K562 (cell line): ENCODE measurements around the gene IFI16. TPM values are rescaled to one million over a fixed set of nuclear protein-coding genes. Genes with fewer than 3 reads are reported as not detected.

Experiments
- ATAC-seq: fragments of 200-7000 bp; cut with Tn5 transposase; 3 replicates; pipeline ENCODE4 v1.9.1; 2020; ENCODE audit warnings: moderate library complexity
- BruUV-seq: library from RNA; stranded (reverse); fragments of 400-500 nt; replicated peaks from 2 replicates; lab custom pipeline; 2021; lab: Mats Ljungman, UMichigan
- CTCF ChIA-PET: fragments of 300-600 bp; formaldehyde crosslinking; extraction: SDS; loops from one replicate; lab custom pipeline; 2021; ENCODE audit warnings: low intra/inter-chr PET ratio; lab: Yijun Ruan, JAX
- POLR2A ChIA-PET: fragments of 300-600, 350-650 bp; sonication (Branson Sonifier 250); formaldehyde crosslinking; extraction: SDS; loops from one replicate; lab custom pipeline; 2021; ENCODE audit warnings: antibody characterized with exemption, inconsistent platforms; lab: Yijun Ruan, JAX
- DNase-seq, 4 experiments: peaks; one replicate each; pipeline versions ENCODE4 v3.0.0 to v3.0.0-alpha.2; 2011 to 2018; ENCODE audit warnings: low spot score in 3 of 4, mixed read lengths in 3 of 4; ENCODE audit errors: extremely low read depth in 1 of 4
- FAIRE-seq: peaks from 2 replicates; lab custom pipeline; 2011; peaks lifted over from hg19 to GRCh38; lab: Jason Lieb, UNC
- H2AFZ ChIP-seq: 2 replicates; pipeline ENCODE4 v1.6.0; 2011; ENCODE audit warnings: low read depth, low read length, control low read depth, inconsistent platforms
- H3K27ac ChIP-seq: fragments of 200-600 bp; 3 replicates; pipeline ENCODE4 v1.8.0; 2011; ENCODE audit warnings: low read depth, mild to moderate bottlenecking, control low read depth, inconsistent platforms, low read length, moderate library complexity, mixed read lengths; ENCODE audit errors: extremely low read depth
- H3K27me3 ChIP-seq, 2 experiments: fragments of 300-600 bp in 1 of 2; 2 replicates in 1 of 2; 3 replicates in 1 of 2; pipeline versions ENCODE4 v1.6.0 to v1.8.0; 2011; ENCODE audit warnings: inconsistent platforms in 2 of 2, low read length in 2 of 2, mild to moderate bottlenecking in 1 of 2, mixed read lengths in 1 of 2, moderate library complexity in 1 of 2; ENCODE audit not compliant: control insufficient read depth in 2 of 2, insufficient read depth in 2 of 2
- H3K36me3 ChIP-seq: fragments of 300-600 bp; 3 replicates; pipeline ENCODE4 v1.8.0; 2011; ENCODE audit warnings: mild to moderate bottlenecking, low read length, inconsistent platforms; ENCODE audit not compliant: control insufficient read depth, insufficient read depth
- H3K4me1 ChIP-seq, 2 experiments: fragments of 200-600 bp in 1 of 2; replicated peaks in 1 of 2; 2 replicates in 1 of 2; 3 replicates in 1 of 2; pipeline versions ENCODE4 v1.5.1 to v1.8.0; 2011; ENCODE audit warnings: inconsistent platforms in 2 of 2, low read length in 2 of 2, mild to moderate bottlenecking in 1 of 2, mixed read lengths in 1 of 2, moderate library complexity in 1 of 2; ENCODE audit not compliant: control insufficient read depth in 2 of 2, insufficient read depth in 2 of 2
- H3K4me2 ChIP-seq: 2 replicates; pipeline ENCODE4 v1.6.1; 2011; ENCODE audit warnings: low read length, control low read depth, inconsistent platforms, mixed read lengths; ENCODE audit not compliant: insufficient read depth
- H3K4me3 ChIP-seq: fragments of 200-600 bp; sonication (generic), shearing (Covaris generic); 2 replicates; pipeline ENCODE4 v1.5.1; 2016; ENCODE audit warnings: control low read depth, inconsistent platforms
- H3K79me2 ChIP-seq: fragments of 200-600 bp; 3 replicates; pipeline ENCODE4 v1.8.0; 2011; ENCODE audit warnings: low read length, inconsistent platforms; ENCODE audit not compliant: control insufficient read depth, insufficient read depth
- H3K9ac ChIP-seq, 2 experiments: 2 replicates each; pipeline versions ENCODE4 v1.6.0 to v1.6.1; 2011; ENCODE audit warnings: low read depth in 2 of 2, low read length in 2 of 2, control low read depth in 1 of 2, inconsistent platforms in 1 of 2, mild to moderate bottlenecking in 1 of 2, mixed read lengths in 1 of 2; ENCODE audit not compliant: insufficient read depth in 1 of 2
- H3K9me1 ChIP-seq: one replicate; pipeline ENCODE4 v1.6.0; 2011; ENCODE audit warnings: inconsistent platforms, mild to moderate bottlenecking, low read length, moderate library complexity; ENCODE audit not compliant: control insufficient read depth, insufficient read depth
- H3K9me3 ChIP-seq: replicated peaks from 2 replicates; pipeline ENCODE4 v1.5.1; 2011; ENCODE audit warnings: low read depth, low read length, inconsistent platforms; ENCODE audit not compliant: control insufficient read depth, insufficient read depth
- H4K20me1 ChIP-seq: replicated peaks from 2 replicates; pipeline ENCODE4 v1.6.1; 2011; ENCODE audit warnings: low read length, inconsistent platforms, mixed read lengths; ENCODE audit not compliant: control insufficient read depth, insufficient read depth
- CEBPG ChIP-seq, 3 experiments: fragments of 200-800 bp in 1 of 3; sonication (Bioruptor generic) in 1 of 3; sonication (generic) in 1 of 3; formaldehyde crosslinking in 1 of 3; IDR thresholded peaks in 2 of 3; conservative IDR thresholded peaks in 1 of 3; 2 replicates each; pipeline versions ENCODE4 v1.6.1 to v1.8.0; 2016 to 2022; ENCODE audit warnings: missing compliant biosample characterization in 2 of 3, missing genetic modification characterization in 2 of 3, mild to moderate bottlenecking in 1 of 3, missing genetic modification reagents in 1 of 3
- DEAF1 ChIP-seq: fragments of 450-650 bp; formaldehyde crosslinking; IDR thresholded peaks from 2 replicates; pipeline ENCODE4 v1.4.0; 2020; ENCODE audit warnings: mild to moderate bottlenecking, moderate library complexity
- HDAC3 ChIP-seq: fragments of 450-650 bp; IDR thresholded peaks from 2 replicates; pipeline ENCODE4 v1.6.1; 2018; ENCODE audit warnings: borderline replicate concordance, mild to moderate bottlenecking, moderate library complexity; ENCODE audit not compliant: partially characterized antibody
- NR1H2 ChIP-seq: sonication (generic); formaldehyde crosslinking; IDR thresholded peaks from 2 replicates; pipeline ENCODE4 v1.4.0; 2020; ENCODE audit warnings: mild to moderate bottlenecking, missing genetic modification reagents
- RAD21 ChIP-seq, 2 experiments: fragments of 250-450 bp in 1 of 2; fragments of 450-650 bp in 1 of 2; sonication (Bioruptor Pico) in 1 of 2; formaldehyde crosslinking in 1 of 2; IDR thresholded peaks in 1 of 2; conservative IDR thresholded peaks in 1 of 2; 2 replicates each; pipeline versions ENCODE4 v1.4.0 to v1.8.0; 2020 to 2022; ENCODE audit warnings: mild to moderate bottlenecking in 2 of 2, moderate library complexity in 1 of 2
- TCF7L2 ChIP-seq: fragments of 150-350 bp; IDR thresholded peaks from 2 replicates; pipeline ENCODE4 v1.6.1; 2016; ENCODE audit warnings: low read depth, mild to moderate bottlenecking, low read length, moderate library complexity
- U2AF2 ChIP-seq: fragments of 200-400 bp; formaldehyde crosslinking; optimal IDR thresholded peaks from 2 replicates; pipeline ENCODE3; 2017; ENCODE audit warnings: low read depth, mild to moderate bottlenecking, low read length
- in situ Hi-C: fragments of 300-500 bp; cut with MboI; formaldehyde crosslinking; loops from 4 replicates; pipeline ENCODE4 v1.15.0; 2018; ENCODE audit warnings: inconsistent platforms, mixed read lengths
- intact Hi-C: fragments of 100-400 bp; cut with micrococcal nuclease; formaldehyde crosslinking; loops from 2 replicates; pipeline ENCODE4 v1.14.2; 2022
- polyA plus RNA-seq, 8 experiments: library from polyadenylated mRNA; depleted of rRNA in 4 of 8; stranded (reverse) in 5 of 8; unstranded in 3 of 8; fragments of >200 nt; fragmentation: Nextera tagmentation in 2 of 8; fragmentation: Illumina TruSeq in 1 of 8; extraction: Ambion mirVana in 2 of 8; extraction: Trizol in 1 of 8; gene quantifications; 2 replicates each; pipeline versions ENCODE4 v1.2.1 to v1.2.3, GENCODE V29; 2011 to 2014; ENCODE audit warnings: inconsistent platforms in 1 of 8, missing spikeins in 1 of 8
- total RNA-seq, 7 experiments: library from RNA; depleted of rRNA in 6 of 7; stranded (reverse); fragments of >200 nt in 6 of 7; fragmentation: Illumina TruSeq in 2 of 7; extraction: Trizol in 2 of 7; gene quantifications; 2 replicates each; pipeline versions ENCODE4 v1.2.1 to v1.2.3, GENCODE V29; 2011 to 2021; ENCODE audit warnings: low replicate concordance in 1 of 7
- TF ChIP-seq, protein P1 (sequence below): sonication (generic); formaldehyde crosslinking; IDR thresholded peaks from 2 replicates; pipeline ENCODE4 v1.8.0; 2022; ENCODE audit warnings: missing genetic modification reagents, mild to moderate bottlenecking, borderline replicate concordance
- TF ChIP-seq, protein P2 (sequence below), 3 experiments: IDR thresholded peaks in 2 of 3; conservative IDR thresholded peaks in 1 of 3; 2 replicates each; pipeline ENCODE4 v1.5.1; 2011 to 2012; ENCODE audit warnings: low read length in 3 of 3, mild to moderate bottlenecking in 3 of 3, control low read depth in 2 of 3, improper control_type of control experiment in 1 of 3, inconsistent platforms in 1 of 3, low read depth in 1 of 3, mixed read lengths in 1 of 3, moderate library complexity in 1 of 3; ENCODE audit not compliant: insufficient read depth in 2 of 3

IFI16 gene
- total and polyA plus RNA-seq, 9 of the 15 experiments (the other 6 are each of a cell fraction or from before 2014, with no cell fraction given), result 0.70 to 2.8 (median 1.6) TPM

- TF ChIP-seq, protein P1, sequence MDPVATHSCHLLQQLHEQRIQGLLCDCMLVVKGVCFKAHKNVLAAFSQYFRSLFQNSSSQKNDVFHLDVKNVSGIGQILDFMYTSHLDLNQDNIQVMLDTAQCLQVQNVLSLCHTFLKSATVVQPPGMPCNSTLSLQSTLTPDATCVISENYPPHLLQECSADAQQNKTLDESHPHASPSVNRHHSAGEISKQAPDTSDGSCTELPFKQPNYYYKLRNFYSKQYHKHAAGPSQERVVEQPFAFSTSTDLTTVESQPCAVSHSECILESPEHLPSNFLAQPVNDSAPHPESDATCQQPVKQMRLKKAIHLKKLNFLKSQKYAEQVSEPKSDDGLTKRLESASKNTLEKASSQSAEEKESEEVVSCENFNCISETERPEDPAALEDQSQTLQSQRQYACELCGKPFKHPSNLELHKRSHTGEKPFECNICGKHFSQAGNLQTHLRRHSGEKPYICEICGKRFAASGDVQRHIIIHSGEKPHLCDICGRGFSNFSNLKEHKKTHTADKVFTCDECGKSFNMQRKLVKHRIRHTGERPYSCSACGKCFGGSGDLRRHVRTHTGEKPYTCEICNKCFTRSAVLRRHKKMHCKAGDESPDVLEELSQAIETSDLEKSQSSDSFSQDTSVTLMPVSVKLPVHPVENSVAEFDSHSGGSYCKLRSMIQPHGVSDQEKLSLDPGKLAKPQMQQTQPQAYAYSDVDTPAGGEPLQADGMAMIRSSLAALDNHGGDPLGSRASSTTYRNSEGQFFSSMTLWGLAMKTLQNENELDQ (CRISPR knock-in tag), result no peak
- no peak for TF ChIP-seq TCF7L2
- no peak for TF ChIP-seq CEBPG (CRISPR knock-in tag; IDR thresholded peaks at IDR 0.05)
- TF ChIP-seq CEBPG (tag; conservative IDR thresholded peaks at IDR 0.05 in 1 of 2, IDR thresholded peaks at IDR 0.05 in 1 of 2), result 0 out of 4 replicates have a peak, but pooled peaks of 1 of the 2 experiments have one; percentile 25
Measured at GRCh38 chr1:159068886-159069285, 59.2 kb downstream of the IFI16 start (continued).

DNA sequence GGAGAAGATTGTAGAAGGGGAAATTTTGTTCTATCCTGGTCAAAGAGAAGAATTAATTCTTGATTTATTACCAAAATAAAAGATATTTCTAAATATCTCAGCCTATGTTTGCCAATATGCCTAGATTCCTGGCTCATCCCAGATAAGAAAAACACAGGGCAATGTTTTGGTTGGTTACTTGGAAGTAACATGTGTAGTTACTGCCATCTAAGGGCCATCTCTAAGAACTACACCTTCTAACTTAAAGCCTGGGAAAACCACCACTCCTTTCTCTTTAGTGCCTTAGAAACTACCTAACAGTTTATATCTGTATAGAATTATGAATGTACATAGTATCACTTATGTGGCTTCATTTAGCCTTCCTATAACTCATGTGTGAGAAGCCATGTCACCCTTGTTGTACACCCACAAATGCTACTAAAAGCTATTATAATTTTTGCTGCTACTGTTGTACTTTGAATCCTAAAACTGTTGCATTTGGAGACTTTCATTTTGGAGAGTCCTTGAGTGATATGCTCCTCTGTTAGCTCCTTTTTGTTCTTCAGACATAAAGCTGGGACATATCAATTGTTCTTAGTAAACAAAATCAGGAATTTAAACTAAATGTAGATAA is 62.4 kb downstream of the IFI16 start:
- DNase-seq, result peak; percentile 60 to 68 (median 62)
- Histone ChIP-seq H2AFZ (no peak overlapping the region), H3K4me1 (peaks cover 0 to 9% of the 10 kb centered on the region in 2 experiments; a peak in 3 of 5 replicates), H3K9ac (no peak overlapping the region), H3K27ac (no peak overlapping the region), H3K27me3 (no peaks in the 10 kb centered on the region; a peak in 1 of 5 replicates), H3K4me3 (no peak overlapping the region), H3K4me2 (no peak overlapping the region), H3K9me1 (no peaks in the 10 kb centered on the region), H3K36me3 (no peaks in the 10 kb centered on the region), H3K9me3 (no peaks in the 10 kb centered on the region), H4K20me1 (no peaks in the 10 kb centered on the region), H3K79me2 (no peaks in the 10 kb centered on the region)
- in situ Hi-C loops, result no loop called here
- ChIA-PET POLR2A (no interaction called here), CTCF (interaction anchor here (0.6 to 1.7 kb wide), 4 partner anchors 73 to 869 kb away, joined by 3 to 5 read pairs (median 4); no protein-coding TSS in a partner anchor)
- no TSS peak for BruUV-seq
- ATAC-seq, result peak; percentile 73
- peak; percentile 88 for FAIRE-seq
- intact Hi-C loops, result loop anchor here (2.0 to 10.0 kb wide), 4 partner anchors 73 to 1107 kb away; no protein-coding TSS in a partner anchor
- TF ChIP-seq CEBPG (CRISPR knock-in tag; IDR thresholded peaks at IDR 0.05), result no peak
- TF ChIP-seq CEBPG (tag; conservative IDR thresholded peaks at IDR 0.05 in 1 of 2, IDR thresholded peaks at IDR 0.05 in 1 of 2), result peak in 1 of 2 experiments; percentile 30; a peak in 1 of 4 replicates
- TF ChIP-seq DEAF1 (CRISPR knock-in tag), result peak; percentile 76
- TF ChIP-seq HDAC3, result peak; percentile 31
- TF ChIP-seq, protein P2, sequence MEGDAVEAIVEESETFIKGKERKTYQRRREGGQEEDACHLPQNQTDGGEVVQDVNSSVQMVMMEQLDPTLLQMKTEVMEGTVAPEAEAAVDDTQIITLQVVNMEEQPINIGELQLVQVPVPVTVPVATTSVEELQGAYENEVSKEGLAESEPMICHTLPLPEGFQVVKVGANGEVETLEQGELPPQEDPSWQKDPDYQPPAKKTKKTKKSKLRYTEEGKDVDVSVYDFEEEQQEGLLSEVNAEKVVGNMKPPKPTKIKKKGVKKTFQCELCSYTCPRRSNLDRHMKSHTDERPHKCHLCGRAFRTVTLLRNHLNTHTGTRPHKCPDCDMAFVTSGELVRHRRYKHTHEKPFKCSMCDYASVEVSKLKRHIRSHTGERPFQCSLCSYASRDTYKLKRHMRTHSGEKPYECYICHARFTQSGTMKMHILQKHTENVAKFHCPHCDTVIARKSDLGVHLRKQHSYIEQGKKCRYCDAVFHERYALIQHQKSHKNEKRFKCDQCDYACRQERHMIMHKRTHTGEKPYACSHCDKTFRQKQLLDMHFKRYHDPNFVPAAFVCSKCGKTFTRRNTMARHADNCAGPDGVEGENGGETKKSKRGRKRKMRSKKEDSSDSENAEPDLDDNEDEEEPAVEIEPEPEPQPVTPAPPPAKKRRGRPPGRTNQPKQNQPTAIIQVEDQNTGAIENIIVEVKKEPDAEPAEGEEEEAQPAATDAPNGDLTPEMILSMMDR (IDR thresholded peaks at IDR 0.05 in 2 of 3, conservative IDR thresholded peaks at IDR 0.05 in 1 of 3; ENCODE audit: insufficient read depth in 2 of 3, low read depth in 1 of 3, low read length in 3 of 3), result peak; percentile 48 to 79 (median 66); a peak in 5 of 6 replicates
- no peak for TF ChIP-seq U2AF2
- TF ChIP-seq RAD21 (CRISPR knock-in tag; conservative IDR thresholded peaks at IDR 0.05 in 1 of 2, IDR thresholded peaks at IDR 0.05 in 1 of 2), result peak; percentile 87 to 89
- no peak for TF ChIP-seq NR1H2 (CRISPR knock-in tag)
